ENCODE data around the gene SLC35F3. TPM values are rescaled to one million over a fixed set of nuclear protein-coding genes. Genes with fewer than 3 reads are reported as not detected.

Gene SLC35F3
- total and polyA plus RNA-seq, 12 donors, result 0.12 to 3.2 (median 0.46) TPM

DNA sequence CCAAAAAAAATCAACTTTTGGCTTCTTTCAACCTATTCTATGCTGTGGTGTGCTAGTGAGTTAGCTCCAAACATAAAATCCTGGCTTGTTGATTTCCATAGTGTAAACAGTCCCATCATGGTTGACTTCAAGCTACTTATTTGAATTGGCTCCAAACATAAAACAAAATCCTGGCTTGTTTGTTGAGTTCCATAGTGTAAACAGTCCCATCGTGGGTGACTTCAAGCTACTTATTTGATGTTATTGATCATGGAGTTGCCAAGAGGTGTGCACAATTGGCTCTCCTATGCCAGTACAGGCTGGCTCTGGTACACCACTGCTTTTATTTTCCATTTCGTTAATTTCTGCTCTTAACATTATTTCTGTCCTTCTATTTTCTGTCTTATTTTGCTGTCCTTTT, 466.9 kb downstream of the SLC35F3 start:
- Histone ChIP-seq H3K27ac (no peak overlapping the region), H3K9me3 (replicated peaks in 1 of 3) (no peaks in the 10 kb centered on the region), H3K4me3 (no peak overlapping the region), H3K27me3 (no peaks in the 10 kb centered on the region), H3K4me1 (replicated peaks in 1 of 2) (peaks cover 13 to 18% of the 10 kb centered on the region in 2 donors), H3K36me3 (replicated peaks in 1 of 2) (no peaks in the 10 kb centered on the region)
- WGBS, 4 donors, result 69 to 88% (median 72%) methylated on average over 2 of the region's 2 CpGs
- no peak for TF ChIP-seq POLR2A (IDR thresholded peaks at IDR 0.05)
- TF ChIP-seq, protein P1, sequence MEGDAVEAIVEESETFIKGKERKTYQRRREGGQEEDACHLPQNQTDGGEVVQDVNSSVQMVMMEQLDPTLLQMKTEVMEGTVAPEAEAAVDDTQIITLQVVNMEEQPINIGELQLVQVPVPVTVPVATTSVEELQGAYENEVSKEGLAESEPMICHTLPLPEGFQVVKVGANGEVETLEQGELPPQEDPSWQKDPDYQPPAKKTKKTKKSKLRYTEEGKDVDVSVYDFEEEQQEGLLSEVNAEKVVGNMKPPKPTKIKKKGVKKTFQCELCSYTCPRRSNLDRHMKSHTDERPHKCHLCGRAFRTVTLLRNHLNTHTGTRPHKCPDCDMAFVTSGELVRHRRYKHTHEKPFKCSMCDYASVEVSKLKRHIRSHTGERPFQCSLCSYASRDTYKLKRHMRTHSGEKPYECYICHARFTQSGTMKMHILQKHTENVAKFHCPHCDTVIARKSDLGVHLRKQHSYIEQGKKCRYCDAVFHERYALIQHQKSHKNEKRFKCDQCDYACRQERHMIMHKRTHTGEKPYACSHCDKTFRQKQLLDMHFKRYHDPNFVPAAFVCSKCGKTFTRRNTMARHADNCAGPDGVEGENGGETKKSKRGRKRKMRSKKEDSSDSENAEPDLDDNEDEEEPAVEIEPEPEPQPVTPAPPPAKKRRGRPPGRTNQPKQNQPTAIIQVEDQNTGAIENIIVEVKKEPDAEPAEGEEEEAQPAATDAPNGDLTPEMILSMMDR (IDR thresholded peaks at IDR 0.05), result no peak
- intact Hi-C loops (cut with DNase I), result no loop called here
- no peak for DNase-seq

DNA sequence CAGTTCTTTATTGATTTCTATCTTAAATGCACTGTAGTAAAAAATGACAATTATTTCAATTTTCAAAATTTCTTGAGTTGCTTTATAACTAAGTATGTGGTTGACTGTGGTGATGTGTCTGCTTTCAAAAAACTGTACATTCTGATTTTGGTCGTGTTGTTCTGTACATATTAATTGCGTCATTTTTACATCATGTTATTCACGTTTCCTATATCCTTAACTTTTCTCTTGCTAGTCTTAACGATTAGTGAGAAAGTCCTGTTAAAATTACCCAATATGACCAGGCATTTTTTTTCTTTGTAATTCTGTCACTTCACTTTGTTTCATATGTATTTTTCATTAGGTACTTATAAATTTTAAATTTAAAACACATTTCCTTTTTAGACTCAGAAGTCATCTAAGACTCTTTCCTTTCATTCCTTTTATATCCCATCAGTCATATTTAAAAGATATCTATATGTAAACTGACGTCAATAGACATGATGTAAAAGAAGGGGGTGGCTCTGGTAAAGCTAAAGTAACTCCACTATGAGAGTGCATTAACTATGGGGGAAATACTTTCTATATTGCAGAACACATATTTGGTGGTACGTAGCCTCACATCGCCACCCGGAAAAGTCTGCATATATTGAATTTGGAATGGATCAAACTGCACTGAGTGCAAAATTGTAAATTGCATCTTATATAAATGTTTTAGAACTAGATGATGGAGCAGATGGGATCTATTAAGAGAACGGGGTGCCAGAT, 467.7 kb downstream of the SLC35F3 start:
- Histone ChIP-seq H3K4me1 (replicated peaks in 1 of 2) (peaks cover 13 to 18% of the 10 kb centered on the region in 2 donors), H3K4me3 (peak overlapping the region in 2 of 4 donors; percentile 88 to 89), H3K27ac (no peak overlapping the region), H3K9me3 (replicated peaks in 1 of 3) (no peaks in the 10 kb centered on the region), H3K36me3 (replicated peaks in 1 of 2) (no peaks in the 10 kb centered on the region), H3K27me3 (no peaks in the 10 kb centered on the region)
- intact Hi-C loops (cut with DNase I), result no loop called here
- WGBS, 4 donors, result 53 to 56% (median 55%) methylated on average over 9 of the region's 9 CpGs
- no peak for DNase-seq
- no peak for TF ChIP-seq POLR2A (IDR thresholded peaks at IDR 0.05)
- TF ChIP-seq, protein P1 (IDR thresholded peaks at IDR 0.05), result no peak

DNA sequence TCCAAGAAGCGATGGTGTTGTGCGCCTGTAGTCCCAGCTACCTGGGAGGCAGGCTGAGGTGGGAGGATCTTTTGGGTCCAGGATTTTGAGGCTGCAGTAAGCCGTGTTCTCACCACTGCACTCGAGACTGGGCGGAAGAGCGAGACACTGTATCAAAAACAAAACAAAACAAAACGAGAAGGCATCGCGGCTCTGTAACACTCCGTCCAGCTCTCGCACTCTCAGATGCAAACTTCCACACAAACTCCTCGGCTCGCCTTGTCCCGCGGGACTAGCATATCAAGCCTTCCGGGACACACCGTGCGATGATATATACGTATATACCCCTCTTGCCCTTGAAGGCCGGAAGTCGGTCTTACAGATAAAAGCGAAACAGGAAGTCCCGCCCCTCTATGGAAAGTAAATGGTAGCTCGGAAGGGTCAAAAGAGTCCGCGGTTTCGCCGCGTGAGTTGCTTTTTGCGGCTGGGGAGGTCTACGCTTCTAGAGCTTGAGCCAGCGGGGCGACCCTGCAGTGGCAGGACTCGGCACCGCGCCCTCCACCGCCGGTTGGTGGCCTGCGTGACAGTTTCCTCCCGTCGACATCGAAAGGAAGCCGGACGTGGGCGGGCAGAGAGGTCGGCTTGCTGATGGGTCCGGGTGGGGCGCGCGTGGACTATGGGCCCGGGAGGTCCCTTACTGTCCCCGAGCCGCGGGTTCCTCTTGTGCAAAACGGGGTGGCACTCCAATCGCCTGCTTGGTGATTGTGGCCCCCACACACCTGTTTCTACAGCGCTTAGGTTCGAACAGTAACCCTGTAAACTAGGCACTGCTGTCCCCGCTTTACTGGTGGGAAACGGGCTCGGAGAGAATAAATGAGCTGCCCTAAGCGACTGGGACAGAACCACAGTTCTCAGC, 468.8 kb downstream of the SLC35F3 start, which contains the start of gene COA6:
Gene COA6, plus strand, starts transcription at position 393 of the 895 bp plus-strand sequence. Its CDS starts 11 bp downstream, at position 404.
- peak within 1 kb of the TSS; percentile 93 to 99 (median 96) for H3K27ac ChIP-seq
- H3K36me3 ChIP-seq (replicated peaks in 1 of 2), result no peaks in the 10 kb centered on the region
- TF ChIP-seq, protein P1 (IDR thresholded peaks at IDR 0.05), result peak in 1 of 6 experiments; percentile 14
- peak; percentile 11 to 79 for TF ChIP-seq POLR2A (IDR thresholded peaks at IDR 0.05)
- peaks cover 13 to 18% of the 10 kb centered on the region in 2 donors for H3K4me1 ChIP-seq (replicated peaks in 1 of 2)
- intact Hi-C loops (cut with DNase I), result no loop called here
- H3K4me3 ChIP-seq, result peak within 1 kb of the TSS; percentile 17 to 97 (median 88)
- DNase-seq, result peak; percentile 89 to 95 (median 91)
- H3K27me3 ChIP-seq, result no peaks in the 10 kb centered on the region
- 0 to 2% (median 1%) methylated on average over 31 to 62 of the region's 62 CpGs for WGBS, 4 donors
- H3K9me3 ChIP-seq (replicated peaks in 1 of 3), result no peaks in the 10 kb centered on the region

- no peak for DNase-seq
- H3K4me3 ChIP-seq, result peak overlapping the region; percentile 17 to 97 (median 88)
- WGBS, 4 donors, result 1 to 5% (median 4%) methylated on average over 6 of the region's 6 CpGs
- TF ChIP-seq POLR2A (IDR thresholded peaks at IDR 0.05), result no peak
- TF ChIP-seq, protein P1 (IDR thresholded peaks at IDR 0.05), result no peak
- no peaks in the 10 kb centered on the region for H3K9me3 ChIP-seq (replicated peaks in 1 of 3)
- H3K27ac ChIP-seq, result peak overlapping the region; percentile 93 to 99 (median 96)
- no peaks in the 10 kb centered on the region for H3K27me3 ChIP-seq
- intact Hi-C loops (cut with DNase I), result no loop called here
- H3K36me3 ChIP-seq (replicated peaks in 1 of 2), result no peaks in the 10 kb centered on the region
- H3K4me1 ChIP-seq (replicated peaks in 1 of 2), result peaks cover 13 to 18% of the 10 kb centered on the region in 2 donors
These were observed 469.4 kb downstream of the SLC35F3 start for GRCh38 chr1:234373959-234374254.

All from adrenal gland (tissue), 12 donors.